Esophagus (tissue), 2 donors: ENCODE data around the gene VSNL1. TPM values are rescaled to one million over a fixed set of nuclear protein-coding genes. Genes with fewer than 3 reads are reported as not detected.
A peak's percentile ranks its signal among the peaks of the same experiment; 100 is the strongest.

Experiments used
- H3K27ac ChIP-seq, 2 donors: one replicate each; pipeline ENCODE4 v1.5.1; 2013; ENCODE audit warnings: low read depth in 2 of 2, mild to moderate bottlenecking in 2 of 2, inconsistent platforms in 1 of 2, low read length in 1 of 2, moderate library complexity in 1 of 2
- H3K27me3 ChIP-seq, 2 donors: one replicate each; pipeline ENCODE4 v1.6.1; 2013; ENCODE audit warnings: low read length in 2 of 2, control low read depth in 1 of 2, mild to moderate bottlenecking in 1 of 2; ENCODE audit not compliant: insufficient read depth in 2 of 2, control insufficient read depth in 1 of 2
- H3K36me3 ChIP-seq, 2 donors: one replicate each; pipeline ENCODE4 v1.6.1; 2013; ENCODE audit warnings: low read length in 1 of 2; ENCODE audit not compliant: control insufficient read depth in 2 of 2, insufficient read depth in 2 of 2
- H3K4me1 ChIP-seq, 2 donors: one replicate each; pipeline ENCODE4 v1.6.1; 2013; ENCODE audit warnings: low read length in 1 of 2; ENCODE audit not compliant: control insufficient read depth in 2 of 2, insufficient read depth in 2 of 2
- H3K4me3 ChIP-seq, 2 donors: one replicate each; pipeline ENCODE4 v1.5.1; 2013; ENCODE audit warnings: low read length in 2 of 2, mild to moderate bottlenecking in 2 of 2, low read depth in 1 of 2, moderate library complexity in 1 of 2
- H3K9me3 ChIP-seq, 2 donors: one replicate each; pipeline ENCODE4 v1.6.1; 2013; ENCODE audit warnings: mild to moderate bottlenecking in 2 of 2, low read depth in 1 of 2, low read length in 1 of 2, moderate library complexity in 1 of 2; ENCODE audit not compliant: control insufficient read depth in 2 of 2, insufficient read depth in 1 of 2
- WGBS, 2 donors: extraction: QIAGEN DNeasy Blood & Tissue Kit; methylation state at CpG; one replicate each; pipeline ENCODE4 v1.1.7; 2013; 5-methylcytosine and 5-hydroxymethylcytosine counted together
- polyA plus RNA-seq, 2 donors: library from polyadenylated mRNA; stranded (reverse); fragments of 200-250 nt; gene quantifications; one replicate each; pipeline ENCODE4 v1.2.3, GENCODE V29; 2013
- donor health status: healthy with polysubstance abuse.
- donor health status: Bipolar disorder and iron deficiency.

VSNL1 gene
- polyA plus RNA-seq, 2 donors, result 35.7 to 47.2 TPM

DNA sequence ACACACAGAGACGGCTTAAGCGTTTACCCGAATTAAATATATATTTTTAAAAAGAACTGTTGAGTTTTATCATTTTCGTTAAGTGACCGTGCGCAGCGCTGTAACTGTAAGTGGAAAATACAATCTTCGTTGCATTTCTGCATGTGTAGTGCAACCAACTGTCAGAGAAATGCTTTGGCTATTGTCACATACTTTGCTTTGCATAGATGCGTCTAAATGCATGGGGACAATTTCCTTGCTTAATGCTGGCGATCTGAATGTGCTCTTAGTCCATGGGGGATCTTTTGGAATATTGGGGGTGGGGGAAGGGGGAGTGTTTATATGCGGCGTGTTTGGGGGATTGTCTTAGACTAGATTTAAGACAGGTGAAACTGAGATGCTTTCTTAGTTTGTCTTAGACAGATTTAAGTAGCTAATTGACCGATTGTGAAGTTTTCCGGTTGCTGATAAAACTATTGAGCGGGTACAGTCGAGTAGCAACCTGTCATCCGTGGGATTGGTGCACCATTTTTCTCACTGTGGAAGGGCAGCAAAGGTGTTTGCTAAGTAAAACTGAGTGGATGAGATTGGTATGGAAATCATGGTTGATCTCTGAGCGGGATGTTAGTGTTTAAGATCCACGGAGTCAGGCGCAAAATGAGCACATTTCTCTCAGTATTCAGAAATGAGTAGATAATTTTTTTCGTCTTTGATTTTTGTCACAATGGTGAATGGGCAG, 476 bp downstream of the VSNL1 start:
- Histone ChIP-seq H3K27ac (peak overlapping the region; percentile 89 to 95), H3K27me3 (no peaks in the 10 kb centered on the region), H3K4me3 (peak overlapping the region; percentile 63 to 64)

DNA sequence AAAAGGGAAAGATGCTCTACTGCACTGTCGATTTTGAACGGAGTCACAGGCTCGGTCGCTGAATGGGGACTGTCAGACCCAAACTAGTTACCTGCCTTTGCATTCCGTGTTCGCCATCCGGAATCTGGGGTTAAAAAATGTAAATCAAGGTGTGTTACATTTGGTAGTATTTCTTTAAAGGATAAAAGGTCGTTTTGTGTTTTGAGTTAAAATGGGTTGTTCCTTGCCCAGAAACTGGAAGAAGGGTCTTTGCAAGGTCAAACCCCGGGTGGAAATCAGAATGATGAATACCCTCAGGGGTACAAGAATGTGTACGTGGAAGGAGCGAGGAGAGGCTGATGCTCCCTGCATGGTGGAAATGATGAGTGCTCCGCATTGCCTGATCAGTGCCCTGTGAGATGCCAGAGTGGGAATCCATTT, 1.0 kb downstream of the VSNL1 start:
- Histone ChIP-seq H3K27me3 (no peaks in the 10 kb centered on the region), H3K27ac (peak overlapping the region; percentile 70 to 89), H3K4me3 (peak overlapping the region; percentile 63 to 64), H3K36me3 (no peaks in the 10 kb centered on the region), H3K9me3 (no peaks in the 10 kb centered on the region), H3K4me1 (peaks cover 0 to 3% of the 10 kb centered on the region in 2 donors)
- 3 to 9% methylated on average over 12 of the region's 12 CpGs for WGBS, 2 donors

More for the DNA sequence above, 476 bp downstream of the VSNL1 start:
- H3K4me1 ChIP-seq, result peaks cover 0 to 3% of the 10 kb centered on the region in 2 donors
- WGBS, 2 donors, result 3 to 4% methylated on average over 21 of the region's 21 CpGs
- H3K9me3 ChIP-seq, result no peaks in the 10 kb centered on the region
- H3K36me3 ChIP-seq, result no peaks in the 10 kb centered on the region

GRCh38 chr2:17542471-17542870, 2.0 kb downstream of the VSNL1 start:
- H3K27me3 ChIP-seq, result no peaks in the 10 kb centered on the region
- H3K9me3 ChIP-seq, result no peaks in the 10 kb centered on the region
- WGBS, 2 donors, result 50 to 51% methylated on average over 2 of the region's 2 CpGs
- peaks cover 0 to 3% of the 10 kb centered on the region in 2 donors for H3K4me1 ChIP-seq
- H3K27ac ChIP-seq, result peak overlapping the region in 1 of 2 donors; percentile 20
- H3K4me3 ChIP-seq, result peak overlapping the region in 1 of 2 donors; percentile 63
- no peaks in the 10 kb centered on the region for H3K36me3 ChIP-seq

GRCh38 chr2:17543131-17543660, 2.7 kb downstream of the VSNL1 start:
- no peaks in the 10 kb centered on the region for H3K27me3 ChIP-seq

GRCh38 chr2:17543848-17544247, 3.4 kb downstream of the VSNL1 start:
- Histone ChIP-seq H3K27me3 (no peaks in the 10 kb centered on the region), H3K4me3 (peak overlapping the region in 1 of 2 donors; percentile 63), H3K4me1 (peaks cover 0 to 3% of the 10 kb centered on the region in 2 donors), H3K27ac (peak overlapping the region; percentile 48 to 78), H3K9me3 (no peaks in the 10 kb centered on the region), H3K36me3 (no peaks in the 10 kb centered on the region)

More at GRCh38 chr2:17543131-17543660, 2.7 kb downstream of the VSNL1 start:
- H3K27ac ChIP-seq, result peak overlapping the region; percentile 48 to 78
- H3K9me3 ChIP-seq, result no peaks in the 10 kb centered on the region
- 31 to 42% methylated on average over 6 of the region's 6 CpGs for WGBS, 2 donors
- H3K4me1 ChIP-seq, result peaks cover 0 to 3% of the 10 kb centered on the region in 2 donors
- peak overlapping the region; percentile 18 to 63 for H3K4me3 ChIP-seq
- H3K36me3 ChIP-seq, result no peaks in the 10 kb centered on the region

- no peaks in the 10 kb centered on the region for H3K9me3 ChIP-seq
- peaks cover 0 to 3% of the 10 kb centered on the region in 2 donors for H3K4me1 ChIP-seq
- H3K36me3 ChIP-seq, result no peaks in the 10 kb centered on the region
- WGBS, 2 donors, result 61 to 74% methylated on average over 3 of the region's 3 CpGs
- H3K27me3 ChIP-seq, result no peaks in the 10 kb centered on the region
- no peak overlapping the region for H3K27ac ChIP-seq
- H3K4me3 ChIP-seq, result peak overlapping the region in 1 of 2 donors; percentile 63
These were observed 3.8 kb downstream of the VSNL1 start for GRCh38 chr2:17544256-17544655.

DNA sequence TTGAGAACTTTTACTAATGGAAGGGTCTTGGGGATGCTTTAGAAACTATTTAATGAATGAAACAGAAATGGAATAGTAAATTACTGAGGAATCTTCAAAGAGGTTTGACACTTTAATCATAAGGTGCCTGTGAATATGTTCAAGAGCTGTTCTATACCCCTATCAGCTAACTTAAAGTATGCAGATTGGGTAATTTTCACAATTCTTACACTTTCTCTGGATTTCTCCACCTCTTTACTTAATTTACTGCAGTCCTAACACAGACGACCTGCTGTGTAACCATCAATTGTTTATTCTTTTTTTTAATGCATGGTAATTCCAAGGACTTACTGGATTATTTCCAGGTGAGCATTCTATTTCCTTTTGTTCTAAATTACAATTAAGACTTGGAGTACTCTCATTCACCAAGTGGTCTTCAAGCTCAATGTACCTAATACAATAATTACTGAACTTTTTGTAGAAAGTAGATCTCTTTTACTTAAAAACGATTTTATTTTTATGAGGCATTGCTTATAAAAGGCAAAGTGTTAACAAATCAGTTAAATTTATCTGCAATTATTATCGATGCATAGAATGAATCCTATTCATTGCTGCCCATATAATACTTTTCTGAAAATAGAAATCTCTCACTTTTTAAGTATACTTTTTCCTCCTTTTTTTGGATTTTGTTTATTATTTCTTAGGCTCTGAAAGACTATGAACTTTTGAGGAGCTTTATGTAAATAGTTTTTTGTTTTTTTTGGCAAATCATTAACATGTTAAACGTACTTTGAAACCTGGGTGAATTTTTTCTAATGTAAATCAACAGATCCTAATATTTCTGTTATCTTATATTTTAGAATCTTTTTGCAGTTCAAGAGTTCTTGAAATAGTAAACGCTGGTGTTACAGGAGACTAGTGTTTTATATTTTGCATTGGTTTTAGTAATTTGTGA, 5.5 kb downstream of the VSNL1 start:
- Histone ChIP-seq H3K36me3 (no peaks in the 10 kb centered on the region), H3K9me3 (no peaks in the 10 kb centered on the region), H3K4me1 (peaks cover 0 to 3% of the 10 kb centered on the region in 2 donors), H3K27ac (no peak overlapping the region), H3K4me3 (no peak overlapping the region), H3K27me3 (no peaks in the 10 kb centered on the region)
- 37% methylated on average over 5 of the region's 5 CpGs for WGBS, 2 donors

DNA sequence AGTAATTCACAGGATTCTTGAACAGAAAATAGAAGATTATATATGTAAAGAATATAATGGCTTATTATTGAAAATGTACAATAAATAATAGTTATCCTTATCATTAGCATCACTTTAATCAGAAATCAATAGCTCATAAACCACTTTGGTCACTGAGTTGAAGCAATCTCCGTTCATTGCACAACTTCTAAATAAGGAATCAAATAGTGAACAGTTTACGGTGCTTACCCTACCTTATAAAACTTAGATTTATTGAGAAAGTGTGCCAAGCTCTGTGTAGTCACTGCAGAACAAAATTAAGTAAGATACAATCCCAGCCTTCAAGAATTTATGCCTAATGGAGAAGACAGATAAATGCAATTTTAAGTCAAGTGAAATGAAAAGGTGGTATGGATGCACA, 6.7 kb downstream of the VSNL1 start:
- Histone ChIP-seq H3K27ac (no peak overlapping the region), H3K36me3 (no peaks in the 10 kb centered on the region), H3K4me1 (peaks cover 0 to 3% of the 10 kb centered on the region in 2 donors), H3K9me3 (no peaks in the 10 kb centered on the region), H3K4me3 (no peak overlapping the region), H3K27me3 (no peaks in the 10 kb centered on the region)
- 66 to 72% methylated on average over 2 of the region's 2 CpGs for WGBS, 2 donors

DNA sequence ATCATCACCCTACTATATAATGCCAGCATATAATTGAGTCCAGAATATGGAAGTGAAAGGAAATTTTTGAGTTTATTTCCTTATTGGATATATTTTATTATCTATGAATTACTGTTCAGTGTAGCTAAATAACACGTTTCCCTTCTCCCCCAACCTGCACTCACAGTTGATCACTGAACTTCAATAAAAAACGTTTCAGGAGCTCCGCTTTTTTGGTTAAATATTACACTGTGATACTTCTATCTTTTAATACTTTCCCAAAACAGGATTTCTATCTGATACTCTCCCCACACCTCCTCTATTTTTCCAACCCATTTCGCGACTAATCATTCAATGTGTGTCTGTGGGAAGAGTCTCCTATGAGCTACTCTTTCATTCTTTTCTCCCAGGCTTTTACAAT, 7.2 kb downstream of the VSNL1 start:
- Histone ChIP-seq H3K36me3 (no peaks in the 10 kb centered on the region), H3K9me3 (no peaks in the 10 kb centered on the region), H3K4me3 (no peak overlapping the region), H3K27ac (no peak overlapping the region), H3K4me1 (peaks cover 0 to 3% of the 10 kb centered on the region in 2 donors), H3K27me3 (no peaks in the 10 kb centered on the region)
- 66 to 70% methylated on average over 5 of the region's 5 CpGs for whole genome bisulfite sequencing, 2 donors
